ENCODE measurements around the gene TSKU.
"Not testable (repeated sequence)": the region's sequence is repeated elsewhere in the genome, so short reads cannot be mapped to it uniquely, and the experiment has no call there.

The TSKU gene

GRCh38 chr11:76783294-76783895, at the start of gene TSKU:
TSS of gene TSKU (plus strand) at chr11:76783356. CDS start at chr11:76795617, 12,261 bp downstream.
- no peaks in the 10 kb centered on the region for H3K9me3 ChIP-seq (ENCODE audit: low read depth, low read length)
- H3K27ac ChIP-seq: peak within 1 kb of the TSS; percentile 77
- no peak for DNase-seq (ENCODE audit: low read depth, low spot score)
- peak within 1 kb of the TSS; percentile 97 for H3K4me3 ChIP-seq
- TF ChIP-seq EZH2 (IDR thresholded peaks at IDR 0.05) (no peak), POLR2AphosphoS5 (IDR thresholded peaks at IDR 0.05; ENCODE audit: borderline replicate concordance, low read depth, low read length) (no peak)
- H3K9ac ChIP-seq (ENCODE audit: insufficient read length): peak within 1 kb of the TSS; percentile 95
- no peaks in the 10 kb centered on the region for H3K36me3 ChIP-seq (ENCODE audit: insufficient read depth, low read length)

DNA sequence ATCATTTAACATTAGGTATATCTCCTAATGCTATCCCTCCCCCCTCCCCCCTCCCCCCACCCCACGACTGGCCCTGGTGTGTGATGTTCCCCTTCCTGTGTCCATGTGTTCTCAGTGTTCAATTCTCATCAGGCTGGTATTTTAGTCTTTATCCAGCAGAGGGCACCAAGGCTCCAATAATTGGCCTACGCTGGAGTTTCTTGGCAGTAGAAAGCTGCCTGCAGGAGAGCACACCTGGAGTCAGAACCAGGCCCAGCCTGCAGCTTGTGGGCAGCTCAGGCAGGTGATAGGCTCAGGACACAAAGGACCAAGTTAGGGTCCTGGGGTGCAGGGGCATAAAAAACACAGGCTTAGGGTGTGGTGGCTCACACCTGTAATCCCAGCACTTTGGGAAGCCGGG, 49.2 kb upstream of the TSKU start:
- not testable (repeated sequence) for H3K4me3 ChIP-seq; H3K36me3 ChIP-seq (ENCODE audit: insufficient read depth, low read length); H3K27ac ChIP-seq; H3K9ac ChIP-seq (ENCODE audit: insufficient read length); DNase-seq (ENCODE audit: low read depth, low spot score); H3K9me3 ChIP-seq (ENCODE audit: low read depth, low read length)

GRCh38 chr11:76734456-76735420, 48.4 kb upstream of the TSKU start:
- H3K4me3 ChIP-seq: no peak overlapping the region
- no peak overlapping the region for H3K27ac ChIP-seq
- H3K36me3 ChIP-seq (ENCODE audit: insufficient read depth, low read length): no peaks in the 10 kb centered on the region
- H3K9me3 ChIP-seq (ENCODE audit: low read depth, low read length): no peaks in the 10 kb centered on the region
- DNase-seq (ENCODE audit: low read depth, low spot score): no peak
- H3K9ac ChIP-seq (ENCODE audit: insufficient read length): no peak overlapping the region
- TF ChIP-seq FOXP2 (optimal IDR thresholded peaks at IDR 0.05; ENCODE audit: control extremely low read depth, extremely low read length, insufficient read depth): no peak
- TF ChIP-seq EZH2 (IDR thresholded peaks at IDR 0.05): no peak
- no peak for TF ChIP-seq POLR2AphosphoS5 (IDR thresholded peaks at IDR 0.05; ENCODE audit: borderline replicate concordance, low read depth, low read length)

DNA sequence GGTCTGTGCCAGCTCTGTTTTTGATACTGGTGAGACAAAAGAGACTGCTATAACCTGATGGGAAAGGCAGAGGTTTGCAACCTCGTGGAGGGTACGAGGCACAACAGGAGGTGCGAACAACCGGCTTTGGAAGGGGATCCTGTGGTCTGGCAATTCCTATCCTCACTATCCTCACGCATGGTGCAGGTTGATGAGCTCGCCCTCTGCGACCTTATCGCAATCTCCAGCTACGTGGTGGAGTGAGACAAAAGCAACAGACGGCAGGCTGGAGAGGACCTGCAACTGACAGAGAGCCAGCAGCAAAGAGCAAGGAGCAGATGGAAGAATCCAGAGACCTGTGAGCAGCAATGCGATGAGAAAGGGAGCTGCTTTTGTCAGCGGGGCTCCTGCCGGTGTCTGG, 47.3 kb upstream of the TSKU start:
- Histone ChIP-seq H3K9me3 (ENCODE audit: low read depth, low read length) (no peaks in the 10 kb centered on the region), H3K4me3 (no peak overlapping the region), H3K27ac (no peak overlapping the region), H3K9ac (ENCODE audit: insufficient read length) (no peak overlapping the region), H3K36me3 (ENCODE audit: insufficient read depth, low read length) (no peaks in the 10 kb centered on the region)
- no peak for TF ChIP-seq EZH2 (IDR thresholded peaks at IDR 0.05)
- TF ChIP-seq FOXP2 (optimal IDR thresholded peaks at IDR 0.05; ENCODE audit: control extremely low read depth, extremely low read length, insufficient read depth): no peak
- no peak for TF ChIP-seq POLR2AphosphoS5 (IDR thresholded peaks at IDR 0.05; ENCODE audit: borderline replicate concordance, low read depth, low read length)
- DNase-seq (ENCODE audit: low read depth, low spot score): no peak

DNA sequence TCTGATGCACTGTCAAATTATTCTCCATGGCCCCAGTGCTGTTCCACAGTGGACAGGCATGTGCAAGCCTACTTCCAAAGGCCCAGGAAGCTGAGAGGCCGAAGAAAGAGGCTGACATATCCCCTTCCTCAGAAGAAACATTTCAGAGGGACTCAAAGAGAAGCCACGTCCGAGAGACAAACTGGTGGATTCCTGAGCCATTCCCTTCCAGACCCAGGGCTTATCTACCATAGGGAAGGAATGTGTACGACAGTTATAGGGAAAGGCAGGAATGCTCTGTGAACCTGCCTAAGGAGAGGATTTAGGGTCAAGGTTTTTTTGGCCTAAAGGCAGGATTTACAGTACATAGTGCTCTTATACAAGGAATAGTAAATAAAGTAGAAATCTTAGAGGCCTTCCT, 46.9 kb upstream of the TSKU start:
- H3K9ac ChIP-seq (ENCODE audit: insufficient read length): no peak overlapping the region
- no peaks in the 10 kb centered on the region for H3K36me3 ChIP-seq (ENCODE audit: insufficient read depth, low read length)
- H3K27ac ChIP-seq: no peak overlapping the region
- H3K4me3 ChIP-seq: no peak overlapping the region
- no peak for DNase-seq (ENCODE audit: low read depth, low spot score)
- no peaks in the 10 kb centered on the region for H3K9me3 ChIP-seq (ENCODE audit: low read depth, low read length)
- no peak for TF ChIP-seq EZH2 (IDR thresholded peaks at IDR 0.05)
- TF ChIP-seq POLR2AphosphoS5 (IDR thresholded peaks at IDR 0.05; ENCODE audit: borderline replicate concordance, low read depth, low read length): no peak
- no peak for TF ChIP-seq FOXP2 (optimal IDR thresholded peaks at IDR 0.05; ENCODE audit: control extremely low read depth, extremely low read length, insufficient read depth)

DNA sequence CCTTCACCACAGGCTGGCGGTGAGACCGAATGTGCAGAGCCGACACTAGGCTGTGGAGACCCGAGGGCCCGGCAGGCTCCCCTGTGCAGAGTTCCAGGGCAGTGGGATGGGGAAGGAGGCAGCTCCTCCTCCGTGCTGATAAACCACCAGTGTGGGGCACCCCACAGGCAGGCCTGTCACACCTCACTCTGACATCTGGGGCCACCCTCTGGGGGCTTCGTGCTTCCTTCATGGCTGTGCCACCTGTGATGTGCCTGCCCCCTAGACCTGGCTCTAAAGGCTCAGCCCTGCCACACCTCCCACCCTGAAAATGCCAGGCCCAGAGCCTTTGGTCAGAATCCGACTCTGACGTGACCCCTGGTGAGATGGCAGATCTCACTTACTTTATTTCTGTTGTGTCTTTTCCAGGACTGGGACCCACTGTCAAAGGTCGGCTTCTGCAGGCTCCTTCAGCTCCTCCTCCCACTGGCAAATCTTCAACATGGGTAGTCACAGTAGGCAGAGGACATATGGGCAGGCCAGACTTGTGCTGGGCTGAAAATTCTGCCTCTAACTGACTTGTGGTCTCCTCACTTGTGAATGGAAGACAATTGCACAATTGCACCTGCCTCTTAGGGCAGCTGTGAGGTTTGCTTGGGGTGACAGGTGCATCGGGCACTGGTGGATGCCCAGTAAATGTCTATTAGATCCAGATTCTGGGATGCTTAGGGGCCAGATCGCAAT, 46.2 kb upstream of the TSKU start:
- TF ChIP-seq FOXP2 (optimal IDR thresholded peaks at IDR 0.05; ENCODE audit: control extremely low read depth, extremely low read length, insufficient read depth) (no peak), POLR2AphosphoS5 (IDR thresholded peaks at IDR 0.05; ENCODE audit: borderline replicate concordance, low read depth, low read length) (no peak), EZH2 (IDR thresholded peaks at IDR 0.05) (no peak)
- H3K4me3 ChIP-seq: no peak overlapping the region
- no peaks in the 10 kb centered on the region for H3K36me3 ChIP-seq (ENCODE audit: insufficient read depth, low read length)
- no peak overlapping the region for H3K27ac ChIP-seq
- no peak for DNase-seq (ENCODE audit: low read depth, low spot score)
- H3K9ac ChIP-seq (ENCODE audit: insufficient read length): no peak overlapping the region
- H3K9me3 ChIP-seq (ENCODE audit: low read depth, low read length): no peaks in the 10 kb centered on the region

DNA sequence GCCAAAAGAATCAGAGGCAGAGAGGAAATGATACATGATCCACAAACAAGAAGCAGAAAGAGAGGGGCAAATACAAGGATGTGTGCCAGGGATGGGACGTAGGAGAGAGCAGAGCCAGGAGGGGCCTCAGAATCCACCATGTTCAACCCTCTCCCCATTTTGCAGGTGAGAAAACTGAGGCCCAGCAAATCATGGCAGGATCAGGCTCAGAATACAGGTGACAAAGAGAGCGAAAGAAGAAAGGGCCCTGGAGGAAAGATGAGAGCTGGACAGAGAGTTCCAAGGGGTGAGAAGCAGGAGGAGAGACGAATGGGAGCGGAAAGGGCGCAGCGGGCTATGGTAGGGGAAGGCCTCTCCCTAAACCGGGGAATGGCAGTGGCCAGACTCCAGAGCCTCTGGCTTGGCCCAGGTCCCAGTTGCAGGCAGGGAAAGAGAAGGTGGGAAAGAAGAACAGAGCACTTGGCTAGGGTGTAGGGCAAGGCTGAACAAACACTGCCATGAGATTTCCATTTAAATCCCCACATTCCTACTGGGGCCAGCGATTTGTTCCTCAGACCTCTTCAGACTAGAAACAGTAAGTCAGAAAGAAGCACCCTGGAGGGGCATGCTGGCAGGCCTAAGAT, 44.4 kb upstream of the TSKU start:
- H3K9me3 ChIP-seq (ENCODE audit: low read depth, low read length): no peaks in the 10 kb centered on the region
- H3K4me3 ChIP-seq: no peak overlapping the region
- no peak overlapping the region for H3K27ac ChIP-seq
- TF ChIP-seq EZH2 (IDR thresholded peaks at IDR 0.05) (no peak), POLR2AphosphoS5 (IDR thresholded peaks at IDR 0.05; ENCODE audit: borderline replicate concordance, low read depth, low read length) (no peak), FOXP2 (optimal IDR thresholded peaks at IDR 0.05; ENCODE audit: control extremely low read depth, extremely low read length, insufficient read depth) (no peak)
- no peak for DNase-seq (ENCODE audit: low read depth, low spot score)
- no peak overlapping the region for H3K9ac ChIP-seq (ENCODE audit: insufficient read length)
- no peaks in the 10 kb centered on the region for H3K36me3 ChIP-seq (ENCODE audit: insufficient read depth, low read length)

GRCh38 chr11:76739798-76740197, 43.4 kb upstream of the TSKU start:
- TF ChIP-seq FOXP2 (optimal IDR thresholded peaks at IDR 0.05; ENCODE audit: control extremely low read depth, extremely low read length, insufficient read depth): no peak
- no peak for TF ChIP-seq EZH2 (IDR thresholded peaks at IDR 0.05)
- no peak for TF ChIP-seq POLR2AphosphoS5 (IDR thresholded peaks at IDR 0.05; ENCODE audit: borderline replicate concordance, low read depth, low read length)
- Histone ChIP-seq H3K9me3 (ENCODE audit: low read depth, low read length) (no peaks in the 10 kb centered on the region), H3K4me3 (no peak overlapping the region), H3K27ac (no peak overlapping the region), H3K36me3 (ENCODE audit: insufficient read depth, low read length) (no peaks in the 10 kb centered on the region), H3K9ac (ENCODE audit: insufficient read length) (no peak overlapping the region)
- no peak for DNase-seq (ENCODE audit: low read depth, low spot score)

All from SK-N-MC (cell line).